Colonic mucosa (tissue), 2 donors: ENCODE measurements around the gene KPTN. TPM values are rescaled to one million over a fixed set of nuclear protein-coding genes. Genes with fewer than 3 reads are reported as not detected.

Source experiments
- total RNA-seq, 2 donors: library from RNA; stranded (reverse); fragmentation: NEBNext Ultra II Directional in 1 of 2; extraction: Animal tissue kit (Norgen Biotek cat#: 25700) in 1 of 2; gene quantifications; one replicate each; pipeline ENCODE4 v1.2.1, GENCODE V29; 2021
- donor health status: DM: no; HTN: no; CAD: no.
- donor health status: DM: no; HTN: no; CAD: no.

The KPTN gene
- total RNA-seq, 2 donors from 2014 or later = 8.6 to 13.3 TPM

Other genes starting within 250 kb of the KPTN start
- 10 to 100 TPM; 27.2 to 37.3 TPM for gene CCDC9, start 227.7 kb downstream of the KPTN start, total RNA-seq
- gene INAFM1, start 209.3 kb downstream of the KPTN start, total RNA-seq = 10 to 100 TPM; 12.8 to 19.6 TPM
- 10 to 100 TPM in 1 of 2 donors, 1 to 10 TPM in 1; 5.3 to 11.5 TPM for gene C5AR1, start 174.4 kb downstream of the KPTN start, total RNA-seq
- gene C5AR2, start 152.0 kb downstream of the KPTN start, total RNA-seq = under 1 TPM; 0.74 to 0.82 TPM
- 10 to 100 TPM in 1 of 2 donors, 1 to 10 TPM in 1; 6.3 to 17.8 TPM for gene DHX34, start 134.9 kb downstream of the KPTN start, total RNA-seq
- gene MEIS3, start 64.7 kb downstream of the KPTN start, total RNA-seq = 1 to 10 TPM; 2.3 to 2.6 TPM
- 1 to 10 TPM in 1 of 2 donors, under 1 TPM in 1; 0.74 to 2.3 TPM for gene SLC8A2, start 12.3 kb downstream of the KPTN start, total RNA-seq
- gene NAPA, start 30.8 kb upstream of the KPTN start, total RNA-seq = 100 to 1,000 TPM; 111 to 115 TPM
- gene ZNF541, start 88.9 kb upstream of the KPTN start, total RNA-seq = under 1 TPM; 0.10 to 0.21 TPM
- gene BICRA, start 124.9 kb upstream of the KPTN start, total RNA-seq = 10 to 100 TPM; 11.7 to 13.4 TPM
- gene EHD2, start 229.2 kb upstream of the KPTN start, total RNA-seq = 10 to 100 TPM; 10.9 to 33.7 TPM